ENCODE measurements around the gene NOL6.

The NOL6 gene

DNA sequence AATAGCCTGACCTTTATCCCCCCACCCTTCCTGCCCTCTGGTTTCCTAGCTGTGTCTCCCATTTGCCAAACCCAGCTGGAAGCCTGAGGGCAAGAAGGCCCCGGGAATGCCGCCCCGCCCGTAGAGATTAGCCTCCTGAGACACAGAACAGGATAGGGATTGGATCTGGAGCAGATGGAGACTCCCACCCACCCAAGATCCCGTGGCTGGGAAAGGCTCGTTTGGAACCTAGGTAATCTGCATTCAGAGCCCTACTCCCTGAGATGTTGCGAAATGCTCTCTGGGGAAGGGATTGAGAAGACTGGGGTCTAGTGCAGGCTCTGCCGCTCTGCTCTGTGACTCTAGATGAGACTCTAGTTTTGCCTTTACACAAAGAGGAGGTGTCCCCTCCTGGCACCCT, 37.3 kb downstream of the NOL6 start:
- TF ChIP-seq, protein P1, sequence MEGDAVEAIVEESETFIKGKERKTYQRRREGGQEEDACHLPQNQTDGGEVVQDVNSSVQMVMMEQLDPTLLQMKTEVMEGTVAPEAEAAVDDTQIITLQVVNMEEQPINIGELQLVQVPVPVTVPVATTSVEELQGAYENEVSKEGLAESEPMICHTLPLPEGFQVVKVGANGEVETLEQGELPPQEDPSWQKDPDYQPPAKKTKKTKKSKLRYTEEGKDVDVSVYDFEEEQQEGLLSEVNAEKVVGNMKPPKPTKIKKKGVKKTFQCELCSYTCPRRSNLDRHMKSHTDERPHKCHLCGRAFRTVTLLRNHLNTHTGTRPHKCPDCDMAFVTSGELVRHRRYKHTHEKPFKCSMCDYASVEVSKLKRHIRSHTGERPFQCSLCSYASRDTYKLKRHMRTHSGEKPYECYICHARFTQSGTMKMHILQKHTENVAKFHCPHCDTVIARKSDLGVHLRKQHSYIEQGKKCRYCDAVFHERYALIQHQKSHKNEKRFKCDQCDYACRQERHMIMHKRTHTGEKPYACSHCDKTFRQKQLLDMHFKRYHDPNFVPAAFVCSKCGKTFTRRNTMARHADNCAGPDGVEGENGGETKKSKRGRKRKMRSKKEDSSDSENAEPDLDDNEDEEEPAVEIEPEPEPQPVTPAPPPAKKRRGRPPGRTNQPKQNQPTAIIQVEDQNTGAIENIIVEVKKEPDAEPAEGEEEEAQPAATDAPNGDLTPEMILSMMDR (IDR thresholded peaks at IDR 0.05; ENCODE audit: insufficient read depth, low read length, poor library complexity, severe bottlenecking): no peak
- TF ChIP-seq EZH2phosphoT487 (conservative IDR thresholded peaks at IDR 0.05; ENCODE audit: low read length): no peak
- Histone ChIP-seq H3K27ac (ENCODE audit: low read depth, low read length) (no peak overlapping the region), H3F3A (ENCODE audit: insufficient read depth) (no peaks in the 10 kb centered on the region), H3K36me3 (ENCODE audit: low read length) (no peaks in the 10 kb centered on the region), H3K4me3 (ENCODE audit: insufficient read depth, low read length, poor library complexity, severe bottlenecking) (no peak overlapping the region), H3K9me2 (replicated peaks; ENCODE audit: insufficient read depth, low read length) (no peaks in the 10 kb centered on the region), H3K4me2 (ENCODE audit: low read depth, low read length, poor library complexity, severe bottlenecking) (no peak overlapping the region), H3K9ac (ENCODE audit: low read length) (no peak overlapping the region), H3K27me3 (ENCODE audit: low read length) (no peaks in the 10 kb centered on the region), H4K20me1 (ENCODE audit: low read depth, low read length) (no peaks in the 10 kb centered on the region), H3K9me3 (ENCODE audit: insufficient read depth, low read length) (no peaks in the 10 kb centered on the region), H2AFZ (ENCODE audit: low read depth, low read length, severe bottlenecking) (no peak overlapping the region), H3K79me2 (ENCODE audit: insufficient read depth, low read length) (no peaks in the 10 kb centered on the region)

DNA sequence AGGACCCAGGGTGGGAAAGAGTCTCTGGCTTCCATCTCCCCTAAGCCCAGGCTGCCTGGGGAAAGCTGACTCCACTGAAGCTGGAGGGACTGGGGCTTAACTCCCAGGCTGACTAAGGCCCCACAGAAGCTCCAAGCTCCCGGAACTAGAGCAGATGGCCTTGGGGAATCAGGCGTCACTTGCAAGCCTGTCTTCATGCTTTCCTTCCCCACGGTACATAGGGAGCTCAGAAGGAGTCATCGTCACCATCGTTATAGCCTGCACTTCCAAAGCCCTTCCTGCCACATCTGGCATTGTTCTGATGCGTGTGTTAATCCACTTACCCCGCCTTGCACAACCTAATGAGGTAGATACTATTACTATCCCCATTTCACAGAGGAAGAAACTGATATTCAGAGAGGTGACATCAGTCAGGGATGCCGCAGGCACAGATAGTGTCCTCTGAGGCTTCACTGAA, 37.9 kb downstream of the NOL6 start:
- H3K9me2 ChIP-seq (replicated peaks; ENCODE audit: insufficient read depth, low read length): no peaks in the 10 kb centered on the region
- no peaks in the 10 kb centered on the region for H3K36me3 ChIP-seq (ENCODE audit: low read length)
- no peaks in the 10 kb centered on the region for H3K27me3 ChIP-seq (ENCODE audit: low read length)
- no peak overlapping the region for H2AFZ ChIP-seq (ENCODE audit: low read depth, low read length, severe bottlenecking)
- TF ChIP-seq, protein P1 (IDR thresholded peaks at IDR 0.05; ENCODE audit: insufficient read depth, low read length, poor library complexity, severe bottlenecking): no peak
- no peak for TF ChIP-seq EZH2phosphoT487 (conservative IDR thresholded peaks at IDR 0.05; ENCODE audit: low read length)
- no peak overlapping the region for H3K4me3 ChIP-seq (ENCODE audit: insufficient read depth, low read length, poor library complexity, severe bottlenecking)
- no peaks in the 10 kb centered on the region for H4K20me1 ChIP-seq (ENCODE audit: low read depth, low read length)
- no peaks in the 10 kb centered on the region for H3F3A ChIP-seq (ENCODE audit: insufficient read depth)
- H3K79me2 ChIP-seq (ENCODE audit: insufficient read depth, low read length): no peaks in the 10 kb centered on the region
- no peak overlapping the region for H3K4me2 ChIP-seq (ENCODE audit: low read depth, low read length, poor library complexity, severe bottlenecking)
- H3K9ac ChIP-seq (ENCODE audit: low read length): no peak overlapping the region
- no peaks in the 10 kb centered on the region for H3K9me3 ChIP-seq (ENCODE audit: insufficient read depth, low read length)
- H3K27ac ChIP-seq (ENCODE audit: low read depth, low read length): no peak overlapping the region

DNA sequence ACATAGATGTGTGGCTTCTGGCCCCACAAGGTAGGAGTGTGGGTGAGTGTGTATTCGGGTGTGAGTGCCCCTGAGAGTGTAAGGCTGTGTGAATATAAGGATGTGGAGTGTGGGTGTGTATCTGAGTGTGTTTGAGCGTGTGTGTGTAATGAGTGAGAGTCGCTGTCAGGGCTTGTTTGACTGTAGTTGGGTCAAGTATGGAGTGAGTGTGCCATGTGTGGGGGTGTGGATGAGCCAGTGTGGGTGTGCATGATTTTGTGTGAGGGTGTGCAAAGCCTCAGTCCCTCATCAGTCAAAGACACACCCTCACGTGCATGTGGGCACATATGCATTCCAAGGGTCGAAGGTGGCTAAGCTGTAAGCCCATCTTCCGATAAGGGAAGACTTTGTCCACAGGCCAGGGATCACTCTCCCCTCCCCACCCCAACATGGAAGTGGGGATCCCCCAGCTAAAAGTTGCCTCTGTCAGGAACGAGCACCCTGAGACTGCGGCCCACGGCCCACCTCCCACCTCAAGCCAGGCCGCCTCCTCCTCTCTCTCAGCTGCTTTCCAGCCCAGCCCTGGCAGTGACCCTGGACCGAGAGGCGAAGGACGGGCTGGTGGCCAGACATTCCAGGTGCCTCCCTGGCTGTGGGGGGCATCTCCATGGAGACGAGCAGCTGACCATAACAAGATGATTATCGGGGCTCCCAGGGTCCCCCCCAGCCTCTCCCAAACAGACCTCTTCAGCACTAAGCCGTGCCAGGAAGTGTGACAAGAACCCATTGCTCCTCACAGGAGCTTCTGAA, 39.2 kb downstream of the NOL6 start:
- Histone ChIP-seq H3K4me2 (ENCODE audit: low read depth, low read length, poor library complexity, severe bottlenecking) (no peak overlapping the region), H3K36me3 (ENCODE audit: low read length) (no peaks in the 10 kb centered on the region), H4K20me1 (ENCODE audit: low read depth, low read length) (no peaks in the 10 kb centered on the region), H3K27me3 (ENCODE audit: low read length) (no peaks in the 10 kb centered on the region), H2AFZ (ENCODE audit: low read depth, low read length, severe bottlenecking) (no peak overlapping the region), H3K9ac (ENCODE audit: low read length) (no peak overlapping the region), H3K79me2 (ENCODE audit: insufficient read depth, low read length) (no peaks in the 10 kb centered on the region), H3K4me3 (ENCODE audit: insufficient read depth, low read length, poor library complexity, severe bottlenecking) (no peak overlapping the region), H3K9me2 (replicated peaks; ENCODE audit: insufficient read depth, low read length) (no peaks in the 10 kb centered on the region), H3K9me3 (ENCODE audit: insufficient read depth, low read length) (no peaks in the 10 kb centered on the region), H3K27ac (ENCODE audit: low read depth, low read length) (no peak overlapping the region), H3F3A (ENCODE audit: insufficient read depth) (no peaks in the 10 kb centered on the region)
- TF ChIP-seq EZH2phosphoT487 (conservative IDR thresholded peaks at IDR 0.05; ENCODE audit: low read length): no peak
- TF ChIP-seq, protein P1 (IDR thresholded peaks at IDR 0.05; ENCODE audit: insufficient read depth, low read length, poor library complexity, severe bottlenecking): no peak

Data from SU-DHL-6 (cell line).